ENCODE data around the gene TRNP1.

Gene TRNP1

DNA sequence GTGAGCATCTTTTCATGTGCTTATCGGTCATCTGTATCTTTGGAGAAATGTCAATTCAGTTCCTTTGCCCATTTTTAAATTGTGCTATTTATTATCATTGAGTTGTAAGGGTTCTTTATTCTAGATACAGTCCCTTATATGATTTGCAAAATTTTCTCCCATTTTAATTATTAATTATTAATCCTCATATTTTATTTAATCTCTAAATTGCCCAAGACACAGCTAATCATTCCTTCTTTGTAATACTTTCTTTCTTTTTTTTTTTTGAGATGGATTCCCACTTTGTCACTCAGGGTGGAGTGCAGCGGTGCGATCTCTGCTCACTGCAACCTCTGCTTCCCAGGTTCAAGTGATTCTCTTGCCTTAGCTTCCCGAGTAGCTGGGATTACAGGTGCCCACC lies 32.2 kb downstream of the TRNP1 start:
- in situ Hi-C loops (cut with MboI; ENCODE audit: low sequenced_read_pairs): no loop called here

DNA sequence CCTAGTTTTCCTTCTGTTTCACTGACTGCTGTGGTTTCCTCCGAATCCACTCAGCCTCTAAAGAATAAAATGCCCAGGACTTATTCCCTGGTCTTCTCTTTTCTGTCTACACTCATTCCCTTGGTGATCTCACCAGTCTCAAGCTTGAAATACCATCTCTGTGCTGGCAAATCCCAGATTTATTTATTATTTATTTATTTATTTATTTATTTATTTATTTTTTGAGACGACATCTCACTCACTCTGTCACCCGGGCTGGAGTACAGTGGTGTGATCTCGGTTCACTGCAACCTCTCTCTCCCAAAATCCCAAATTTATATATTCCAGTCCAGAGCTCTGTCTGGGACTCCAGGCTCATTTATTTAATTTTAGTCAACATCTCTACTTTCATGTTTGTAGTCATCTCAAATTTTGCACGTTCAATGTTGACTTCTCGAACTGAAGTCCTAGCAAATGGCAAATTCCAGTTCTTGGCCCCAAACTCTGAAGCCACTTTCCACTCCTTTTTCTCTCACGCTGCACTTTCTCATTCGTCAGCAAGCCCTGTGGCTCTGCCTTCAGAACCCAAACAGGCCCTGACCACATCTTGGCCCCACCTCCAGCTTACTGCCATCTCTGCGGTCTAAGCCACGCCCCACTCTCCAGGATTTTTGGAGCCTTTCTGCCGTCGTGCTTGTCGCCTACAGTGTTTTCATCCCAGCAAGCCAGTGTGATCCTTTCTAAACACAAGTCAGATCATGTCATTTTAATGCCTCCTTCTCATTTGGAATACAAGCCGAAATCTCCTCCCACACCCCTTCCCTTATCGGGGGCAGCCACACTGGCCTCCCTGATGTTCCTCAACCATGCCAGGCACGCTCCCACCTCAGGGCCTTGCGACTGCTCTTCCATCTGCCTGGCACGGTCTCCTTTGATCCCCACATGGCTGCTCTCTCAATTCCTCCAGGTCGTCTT lies 33.4 kb downstream of the TRNP1 start:
- in situ Hi-C loops (cut with MboI; ENCODE audit: low sequenced_read_pairs): no loop called here

DNA sequence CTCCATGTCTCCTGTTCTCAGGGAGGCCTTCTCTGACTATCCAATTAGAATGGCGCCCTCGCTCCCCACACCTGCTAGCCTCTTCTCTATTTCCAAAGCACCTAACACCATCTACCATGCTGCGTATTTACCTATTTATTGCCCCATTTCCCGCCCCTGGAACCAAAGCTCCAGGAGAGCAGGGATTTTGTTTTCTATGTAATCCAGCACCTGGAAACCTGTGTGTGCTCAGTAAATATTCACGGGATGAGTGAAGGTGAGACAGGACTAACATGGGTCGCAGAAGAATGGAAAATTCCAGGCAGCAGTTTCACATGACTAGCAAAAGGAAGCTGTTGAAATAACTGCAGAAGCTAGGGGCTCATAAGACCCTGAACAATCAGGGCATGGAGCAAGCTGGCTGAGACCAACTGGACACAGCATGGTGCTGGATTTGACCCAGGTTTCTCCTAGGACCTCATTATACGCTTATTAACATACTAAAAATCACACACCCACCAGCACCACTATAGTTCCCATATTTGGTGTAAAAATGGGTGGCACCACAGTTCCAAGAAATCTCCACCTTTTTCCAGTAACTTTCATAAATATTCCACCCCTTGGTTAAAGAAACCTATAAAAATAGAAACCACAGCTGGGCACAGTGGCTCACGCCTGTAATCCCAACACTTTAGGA lies 34.2 kb downstream of the TRNP1 start:
- in situ Hi-C loops (cut with MboI; ENCODE audit: low sequenced_read_pairs): no loop called here

DNA sequence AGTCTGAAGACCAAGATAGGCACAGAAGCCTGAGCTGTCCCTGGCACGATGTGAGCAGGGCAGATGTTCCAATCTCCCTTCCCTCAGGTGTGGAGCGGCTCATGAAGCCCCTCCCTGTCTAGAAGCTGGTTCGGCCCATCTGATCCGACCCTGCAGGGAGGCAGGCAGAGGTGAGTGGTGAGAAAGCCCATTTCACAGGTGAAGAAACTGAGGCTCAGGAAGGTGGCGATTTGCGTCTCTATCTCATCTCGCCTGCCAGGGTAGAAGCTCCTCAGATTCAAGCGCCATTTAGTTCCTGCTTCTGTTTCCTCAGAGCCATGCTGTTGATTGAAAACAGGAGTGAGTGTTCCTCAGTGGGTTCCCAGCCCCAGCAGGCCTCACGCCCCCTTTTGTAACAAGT lies 36.0 kb downstream of the TRNP1 start:
- in situ Hi-C loops (cut with MboI; ENCODE audit: low sequenced_read_pairs): no loop called here

DNA sequence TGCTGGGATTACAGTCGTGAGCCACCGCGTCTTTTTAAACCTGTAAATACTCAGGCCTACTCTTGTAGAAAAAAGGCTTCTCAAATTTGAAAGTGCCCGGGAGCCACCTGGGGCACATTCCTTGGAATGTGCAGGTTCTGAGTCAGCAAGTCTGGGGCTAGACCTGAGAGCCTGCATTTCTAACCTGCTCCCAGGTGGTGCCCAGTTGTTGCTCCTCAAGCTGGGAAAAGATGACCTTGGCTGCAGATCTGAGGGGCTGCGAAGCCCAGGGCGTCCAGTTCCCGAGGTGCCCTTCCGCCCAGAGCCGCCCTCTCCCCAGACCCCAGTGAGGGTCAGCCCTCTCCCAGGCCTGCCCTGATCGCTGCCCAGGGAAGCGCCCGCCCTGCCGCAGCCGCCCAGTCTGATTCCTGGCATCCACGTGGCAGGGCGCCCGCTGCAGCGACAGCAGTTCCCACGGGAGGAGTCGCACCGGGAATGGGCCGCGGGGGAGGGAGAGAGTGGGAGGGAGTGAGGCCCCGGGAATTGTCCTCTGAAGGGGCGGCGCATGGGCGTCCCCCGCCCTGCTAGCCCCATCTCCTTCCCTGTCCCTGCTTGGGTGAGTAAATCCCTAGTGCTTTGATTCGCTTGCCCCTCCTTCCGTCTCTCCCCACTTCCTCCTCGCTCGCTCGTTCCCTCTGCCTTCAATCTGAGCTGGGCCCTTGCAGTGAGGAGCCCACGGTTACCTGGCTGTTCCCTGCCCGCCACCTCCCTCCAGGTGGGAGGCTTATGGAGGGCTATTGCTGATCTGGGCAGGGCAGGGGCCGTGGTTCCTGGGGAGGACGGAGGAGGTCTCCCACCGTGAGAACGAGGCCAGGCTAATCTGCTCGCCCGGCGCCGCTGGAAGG lies 38.0 kb downstream of the TRNP1 start:
- in situ Hi-C loops (cut with MboI; ENCODE audit: low sequenced_read_pairs): no loop called here

DNA sequence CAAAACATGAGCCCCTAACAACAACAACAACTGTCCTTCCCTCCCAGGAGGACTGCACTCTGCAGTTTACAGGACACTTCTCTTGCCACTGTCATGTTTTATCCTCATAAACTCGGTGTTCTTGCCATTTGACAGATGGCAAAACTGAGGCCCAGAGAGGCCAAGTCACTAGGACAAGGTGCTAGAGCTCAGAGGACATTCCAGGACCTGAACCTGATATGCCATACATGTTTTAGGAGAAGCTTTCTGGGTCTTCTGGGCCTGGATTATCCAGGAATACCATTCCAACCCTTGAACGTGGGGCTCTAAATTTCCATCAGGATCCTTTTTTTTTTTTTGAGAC lies 38.6 kb downstream of the TRNP1 start:
- in situ Hi-C loops (cut with MboI; ENCODE audit: low sequenced_read_pairs): no loop called here

DNA sequence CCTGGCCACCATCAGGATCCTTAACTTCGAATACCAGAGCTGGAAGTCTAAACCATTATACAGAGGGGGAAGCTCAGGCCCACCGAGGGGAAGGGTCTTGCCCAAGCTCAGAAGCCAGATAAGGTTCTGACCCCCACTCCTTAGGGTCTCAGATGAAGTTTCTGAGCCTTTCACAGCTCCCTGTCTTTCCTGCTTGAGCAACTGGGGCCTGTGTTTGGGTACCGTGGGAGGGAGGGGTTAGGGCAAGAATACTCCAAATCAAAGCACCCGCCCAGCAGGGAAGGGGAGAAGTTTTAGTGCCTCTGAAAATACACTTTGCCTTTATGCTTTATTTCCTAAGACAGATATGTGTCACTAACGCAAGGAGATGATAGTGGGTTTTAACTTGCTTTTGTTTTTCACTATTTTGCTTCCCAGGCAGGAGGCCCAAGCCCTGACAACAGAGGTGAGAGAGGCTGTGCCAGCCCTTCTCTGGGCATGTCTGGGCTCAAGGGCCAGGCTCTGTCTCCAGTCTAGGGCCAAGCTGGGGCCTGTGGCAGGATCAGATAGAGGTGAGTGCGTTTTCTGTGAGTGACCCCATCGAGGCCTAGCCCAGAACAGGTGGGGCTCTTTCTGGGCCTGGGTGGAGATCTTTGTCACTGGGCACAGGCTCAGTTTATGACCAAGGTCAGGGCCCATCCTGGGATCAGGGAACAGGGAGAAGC lies 39.7 kb downstream of the TRNP1 start:
- in situ Hi-C loops (cut with MboI; ENCODE audit: low sequenced_read_pairs): no loop called here

DNA sequence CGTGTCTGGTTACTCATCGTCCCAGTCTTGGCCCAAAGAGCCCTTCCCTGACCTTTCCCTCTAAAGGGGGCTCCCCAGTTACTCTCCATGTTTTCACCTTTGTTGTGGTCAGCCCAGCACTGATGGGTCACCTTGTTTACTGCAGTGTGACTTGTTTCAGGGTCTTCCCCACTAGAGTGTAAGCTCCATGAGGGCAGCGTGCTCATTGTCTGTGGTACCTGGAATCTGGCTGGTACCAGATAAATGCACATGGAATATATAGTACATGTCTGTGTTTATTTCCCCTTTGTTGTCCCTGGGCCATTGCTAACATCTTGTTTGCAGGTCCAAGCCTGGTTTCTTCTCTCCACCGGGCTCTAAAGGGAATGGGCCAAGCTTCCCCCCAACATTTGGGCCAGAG lies 41.9 kb downstream of the TRNP1 start:
- in situ Hi-C loops (cut with MboI; ENCODE audit: low sequenced_read_pairs): no loop called here

DNA sequence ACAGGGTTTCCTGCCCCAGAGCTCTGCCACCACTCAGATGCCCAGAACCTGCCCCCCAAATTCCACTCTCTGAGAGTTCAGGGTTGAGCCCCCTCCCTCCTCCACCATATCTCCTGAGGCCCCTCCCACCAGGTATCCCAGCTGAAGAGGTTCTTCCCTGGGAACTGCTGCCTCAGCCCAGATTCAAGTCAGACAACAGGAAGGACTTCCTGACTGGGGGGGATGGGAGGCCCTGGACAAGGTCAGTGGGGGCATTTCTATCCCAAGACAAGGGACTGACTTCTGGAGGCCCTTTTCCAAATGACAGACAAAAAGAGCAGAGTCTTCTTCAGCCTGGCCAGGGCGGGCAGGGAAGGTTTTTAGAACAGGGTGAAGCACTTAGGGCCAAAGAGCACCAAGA lies 43.2 kb downstream of the TRNP1 start:
- in situ Hi-C loops (cut with MboI; ENCODE audit: low sequenced_read_pairs): no loop called here

DNA sequence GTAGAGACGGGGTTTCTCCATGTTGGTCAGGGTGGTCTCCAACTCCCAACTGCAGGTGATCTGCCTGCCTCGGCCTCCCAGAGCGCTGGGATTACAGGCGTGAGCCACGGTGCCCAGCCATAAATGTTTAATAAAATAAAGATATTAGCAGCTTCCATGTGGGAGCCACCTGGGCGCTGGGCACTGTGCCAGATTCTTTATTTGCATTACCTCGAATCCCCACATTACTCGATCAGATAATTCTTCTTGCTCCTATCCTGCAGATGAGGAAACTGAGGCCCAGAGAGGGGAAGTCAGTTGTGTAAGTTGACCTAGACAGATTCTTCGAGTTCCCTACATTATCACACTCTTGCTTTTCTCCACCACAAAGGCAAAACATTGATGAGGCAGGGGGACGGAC lies 44.0 kb downstream of the TRNP1 start:
- in situ Hi-C loops (cut with MboI; ENCODE audit: low sequenced_read_pairs): no loop called here

DNA sequence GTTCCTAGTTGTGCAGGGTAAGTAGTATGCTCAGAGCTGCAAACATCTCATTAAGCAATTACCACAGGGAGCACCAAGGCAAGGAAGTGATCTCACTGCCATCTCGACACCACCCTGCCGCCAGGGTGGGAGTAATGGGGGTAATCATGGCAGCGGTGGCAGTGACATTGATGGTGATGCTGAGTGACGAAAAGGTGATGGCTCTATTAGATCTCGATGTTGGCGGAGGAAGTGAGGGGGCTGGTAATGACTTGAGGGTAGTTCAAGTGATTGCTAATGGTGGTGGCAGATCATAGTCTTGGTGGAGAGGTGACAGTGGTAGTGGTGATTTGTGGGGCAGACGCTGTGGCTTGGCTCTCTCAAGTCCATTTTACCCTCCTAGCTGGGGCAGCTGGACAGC lies 44.5 kb downstream of the TRNP1 start:
- in situ Hi-C loops (cut with MboI; ENCODE audit: low sequenced_read_pairs): no loop called here

DNA sequence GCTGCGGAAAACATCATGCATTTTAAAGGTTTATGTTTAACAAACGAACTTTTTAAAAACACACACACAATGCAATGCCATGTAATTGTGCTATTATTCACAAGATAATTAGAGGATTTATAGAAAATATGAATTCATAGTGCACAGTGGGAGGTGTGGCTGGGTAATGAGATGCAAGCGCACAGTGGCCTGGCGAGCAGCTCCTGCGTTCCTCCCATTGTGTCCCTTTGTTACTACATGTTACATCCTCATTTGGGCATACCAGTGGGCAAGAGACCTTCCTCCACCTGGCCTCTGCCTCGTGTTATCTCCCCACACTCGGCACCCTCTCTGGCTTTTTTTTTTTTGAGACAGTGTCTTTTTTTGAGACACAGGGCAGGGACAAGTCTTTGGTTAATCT lies 49.2 kb downstream of the TRNP1 start:
- in situ Hi-C loops (cut with MboI; ENCODE audit: low sequenced_read_pairs): no loop called here

DNA sequence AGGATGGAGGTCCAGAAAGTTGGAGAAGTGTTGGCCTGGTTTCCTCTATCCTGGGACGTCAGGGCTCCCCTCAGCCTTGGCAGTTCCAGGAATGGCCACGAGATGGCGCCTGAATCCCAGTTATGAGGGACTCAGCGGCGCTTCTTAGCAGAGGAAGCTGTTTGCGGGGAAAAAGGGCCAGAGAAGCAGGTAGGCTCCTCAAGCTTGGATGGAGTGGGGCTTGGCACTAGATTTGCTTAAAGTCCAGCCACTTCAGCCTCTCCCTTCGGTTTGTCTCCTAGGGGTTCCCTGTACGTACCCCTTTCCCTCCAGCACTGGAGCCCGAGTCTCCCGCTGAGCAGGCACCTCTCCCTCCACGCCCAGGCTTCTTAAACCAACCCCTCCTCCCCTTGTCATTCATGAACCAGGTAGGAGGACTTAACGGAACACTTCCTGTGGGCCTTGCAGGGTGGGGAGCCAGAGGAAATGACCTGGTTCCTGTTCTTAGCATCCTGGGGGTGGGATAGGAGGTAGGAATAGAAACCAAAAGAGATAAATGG lies 51.2 kb downstream of the TRNP1 start:
- in situ Hi-C loops (cut with MboI; ENCODE audit: low sequenced_read_pairs): loop anchor here (5.0 kb wide), 1 partner anchor 53 kb away; no protein-coding TSS in a partner anchor

DNA sequence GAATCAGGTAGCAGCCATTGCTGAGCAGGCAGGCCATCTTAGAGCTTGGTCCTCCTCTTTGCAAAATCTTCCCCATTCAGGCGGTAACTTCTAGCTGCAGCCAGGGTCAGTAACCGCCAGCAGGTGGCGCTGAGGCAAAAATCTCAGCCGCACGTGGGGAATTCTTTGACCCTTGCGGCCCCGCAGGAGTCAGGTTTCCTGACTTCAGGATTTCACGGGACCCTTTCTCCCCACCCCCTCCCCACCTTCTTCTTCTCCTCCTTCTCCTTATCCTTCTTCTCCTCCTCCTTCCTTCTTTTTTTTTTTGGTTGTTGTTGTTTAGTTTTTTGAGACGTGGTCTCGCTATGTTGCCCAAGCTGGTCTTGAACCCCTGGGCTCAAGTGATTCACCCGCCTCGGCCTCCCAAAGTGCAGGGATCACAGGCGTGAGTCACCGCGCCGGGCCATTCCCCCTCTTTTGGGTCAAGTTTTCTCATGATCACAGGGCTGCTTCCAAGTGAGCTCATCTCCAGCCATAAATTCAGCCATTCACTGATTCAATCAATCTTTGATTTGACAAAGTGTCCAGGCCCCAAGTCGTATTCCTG lies 52.6 kb downstream of the TRNP1 start:
- in situ Hi-C loops (cut with MboI; ENCODE audit: low sequenced_read_pairs): loop anchor here (5.0 kb wide), 1 partner anchor 51 kb away; no protein-coding TSS in a partner anchor

DNA sequence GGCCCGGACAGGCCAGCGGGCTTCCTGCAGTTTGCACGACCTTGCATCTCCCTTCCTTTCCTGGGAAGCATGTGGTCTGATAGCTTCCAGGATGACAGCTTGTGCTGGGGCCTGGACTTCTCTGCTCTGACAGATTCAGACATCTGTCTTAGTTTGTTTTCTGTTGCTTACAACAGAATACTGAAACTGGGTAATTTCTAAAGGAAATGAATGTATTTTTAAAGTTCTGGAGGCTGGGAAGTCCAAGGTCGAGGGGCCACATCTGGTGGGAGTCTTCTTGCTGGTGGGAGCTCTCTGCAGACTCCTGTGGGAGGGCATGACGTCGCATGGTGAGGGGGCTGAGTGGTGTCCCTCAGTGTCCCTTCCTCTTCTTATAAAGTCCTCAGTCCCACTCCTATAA lies 54.4 kb downstream of the TRNP1 start:
- in situ Hi-C loops (cut with MboI; ENCODE audit: low sequenced_read_pairs): loop anchor here (5.0 kb wide), 1 partner anchor 49 kb away; no protein-coding TSS in a partner anchor

DNA sequence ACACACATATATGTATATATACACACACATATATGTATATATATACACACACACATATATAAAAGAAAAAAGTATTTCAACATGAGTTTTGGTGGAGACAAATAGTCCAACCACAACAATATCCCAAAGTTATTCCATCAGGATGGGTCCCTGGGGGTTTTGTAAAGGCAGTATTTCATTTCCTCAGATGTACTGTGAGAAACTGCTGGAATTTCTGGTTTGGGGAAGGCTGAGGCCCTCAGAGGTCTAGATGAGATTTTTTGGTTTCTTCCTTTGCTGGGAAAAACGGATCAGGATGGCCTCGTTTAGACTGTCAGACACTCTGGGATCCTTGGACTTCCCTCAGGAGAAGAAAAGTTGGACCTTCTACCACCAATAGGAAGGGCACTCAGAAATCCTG lies 55.6 kb downstream of the TRNP1 start:
- in situ Hi-C loops (cut with MboI; ENCODE audit: low sequenced_read_pairs): loop anchor here (5.0 kb wide), 1 partner anchor 48 kb away; no protein-coding TSS in a partner anchor

DNA sequence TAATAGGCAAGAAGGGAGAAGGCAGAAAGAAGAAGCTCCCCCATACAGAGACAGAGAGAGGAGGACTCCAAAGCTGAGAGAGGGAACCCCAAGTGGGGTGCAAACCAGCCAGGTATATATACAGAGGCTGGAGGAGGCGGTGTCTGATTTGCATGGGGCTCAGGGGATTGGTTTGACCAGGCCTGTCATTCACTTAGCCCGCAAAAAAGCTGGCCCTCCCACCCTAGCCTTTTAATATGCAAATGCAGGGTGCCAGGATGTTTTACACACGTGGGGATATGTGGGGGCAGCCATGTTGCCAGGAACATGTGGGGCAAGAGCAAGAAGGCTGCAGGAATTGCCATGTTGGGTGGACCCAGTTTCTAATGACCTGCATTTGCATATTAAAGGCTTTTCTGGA lies 56.1 kb downstream of the TRNP1 start:
- in situ Hi-C loops (cut with MboI; ENCODE audit: low sequenced_read_pairs): loop anchor here (5.0 kb wide), 1 partner anchor 48 kb away; no protein-coding TSS in a partner anchor
